HUDEP-2 (cell line): ENCODE measurements around the gene ADARB1.
"Not testable (repeated sequence)": the region's sequence is repeated elsewhere in the genome, so short reads cannot be mapped to it uniquely, and the experiment has no call there.

Source experiments
- DNase-seq, 76 experiments: peaks; one replicate each; lab custom pipeline; 2025; ENCODE audit not compliant: unreplicated experiment in 76 of 76; lab: John Stamatoyannopoulos, UW

Gene ADARB1

DNA sequence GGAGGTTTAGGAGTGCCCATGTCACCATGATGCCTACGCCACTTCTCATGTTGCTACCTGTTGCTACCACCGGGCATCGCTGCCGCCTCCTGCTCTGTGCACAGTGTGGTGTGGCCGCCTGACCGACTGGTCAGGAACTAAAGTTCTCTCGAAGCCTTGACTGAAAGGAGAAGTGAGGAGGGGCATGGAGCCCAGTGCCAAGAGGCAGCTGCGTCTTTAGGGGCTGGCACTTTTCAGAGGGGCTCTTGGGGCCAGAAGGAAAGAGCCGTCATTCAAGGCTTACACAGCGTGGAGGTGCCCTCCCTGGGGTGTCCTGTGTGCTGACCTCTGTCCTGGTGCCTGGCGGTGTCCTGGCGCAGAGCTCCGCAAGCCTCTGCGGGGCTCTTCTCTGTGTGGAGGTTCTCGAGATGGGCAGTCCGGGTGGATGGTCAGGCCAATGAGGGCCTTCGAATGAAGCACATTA is 57.2 kb downstream of the ADARB1 start:
- no peak for DNase-seq

DNA sequence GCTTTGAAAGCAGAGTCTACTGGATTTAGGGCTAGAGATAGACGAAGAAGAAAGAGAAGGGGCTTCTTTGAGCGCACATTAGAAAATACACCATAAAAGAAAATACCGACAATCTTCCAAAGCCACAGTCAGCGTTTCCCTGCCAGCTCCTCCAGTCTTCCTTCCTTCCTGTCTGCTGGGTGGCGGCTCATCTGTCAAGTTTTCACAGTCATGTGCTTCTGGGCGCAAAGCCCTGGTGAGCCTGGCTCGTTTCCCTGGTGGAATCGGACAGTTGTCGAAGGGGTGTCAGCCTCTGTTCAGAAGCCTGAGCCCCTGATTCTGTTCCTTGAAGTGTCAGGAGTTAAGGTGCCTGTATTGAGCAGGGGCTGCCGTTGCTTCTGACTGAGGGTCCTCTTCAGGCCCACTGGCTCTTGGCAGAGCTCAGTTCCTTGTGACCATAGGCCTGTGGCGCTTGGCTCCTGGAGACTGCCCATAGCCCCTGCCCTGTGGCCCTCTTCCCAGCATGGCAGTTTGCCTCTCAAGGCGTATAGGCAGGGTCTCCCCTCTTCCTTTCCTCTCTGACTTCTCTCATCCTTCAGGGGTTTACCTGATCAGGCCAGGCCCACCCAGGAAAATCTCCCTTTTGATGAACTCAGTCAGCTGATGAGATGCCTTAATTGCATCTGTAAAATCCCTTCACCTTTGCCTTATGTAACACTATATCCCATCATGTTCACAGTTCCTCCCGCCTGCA is 58.6 kb downstream of the ADARB1 start:
- no peak for DNase-seq

DNA sequence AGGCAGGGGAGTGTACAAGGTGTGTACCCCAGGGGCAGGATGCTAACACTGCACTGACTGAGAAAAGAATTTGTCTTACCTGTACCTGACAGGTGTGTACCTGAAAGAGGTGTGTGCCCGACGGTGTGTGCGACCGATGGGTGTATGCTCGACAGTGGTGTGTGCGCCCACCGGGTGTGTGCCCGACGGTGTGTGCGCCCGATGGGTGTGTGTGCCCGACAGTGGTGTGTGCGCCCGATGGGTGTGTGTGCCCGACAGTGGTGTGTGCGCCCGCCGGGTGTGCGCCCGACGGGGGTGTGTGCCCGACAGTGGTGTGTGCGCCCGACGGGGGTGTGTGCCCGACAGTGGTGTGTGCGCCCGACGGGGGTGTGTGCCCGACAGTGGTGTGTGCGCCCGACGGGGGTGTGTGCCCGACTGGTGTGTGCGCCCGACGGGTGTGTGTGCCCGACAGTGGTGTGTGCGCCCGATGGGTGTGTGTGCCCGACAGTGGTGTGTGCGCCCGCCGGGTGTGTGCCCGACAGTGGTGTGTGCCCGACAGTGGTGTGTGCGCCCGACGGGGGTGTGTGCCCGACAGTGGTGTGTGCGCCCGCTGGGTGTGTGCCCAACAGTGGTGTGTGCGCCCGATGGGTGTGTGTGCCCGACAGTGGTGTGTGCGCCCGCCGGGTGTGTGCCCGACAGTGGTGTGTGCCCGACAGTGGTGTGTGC is 59.3 kb downstream of the ADARB1 start:
- DNase-seq = not testable (repeated sequence)

DNA sequence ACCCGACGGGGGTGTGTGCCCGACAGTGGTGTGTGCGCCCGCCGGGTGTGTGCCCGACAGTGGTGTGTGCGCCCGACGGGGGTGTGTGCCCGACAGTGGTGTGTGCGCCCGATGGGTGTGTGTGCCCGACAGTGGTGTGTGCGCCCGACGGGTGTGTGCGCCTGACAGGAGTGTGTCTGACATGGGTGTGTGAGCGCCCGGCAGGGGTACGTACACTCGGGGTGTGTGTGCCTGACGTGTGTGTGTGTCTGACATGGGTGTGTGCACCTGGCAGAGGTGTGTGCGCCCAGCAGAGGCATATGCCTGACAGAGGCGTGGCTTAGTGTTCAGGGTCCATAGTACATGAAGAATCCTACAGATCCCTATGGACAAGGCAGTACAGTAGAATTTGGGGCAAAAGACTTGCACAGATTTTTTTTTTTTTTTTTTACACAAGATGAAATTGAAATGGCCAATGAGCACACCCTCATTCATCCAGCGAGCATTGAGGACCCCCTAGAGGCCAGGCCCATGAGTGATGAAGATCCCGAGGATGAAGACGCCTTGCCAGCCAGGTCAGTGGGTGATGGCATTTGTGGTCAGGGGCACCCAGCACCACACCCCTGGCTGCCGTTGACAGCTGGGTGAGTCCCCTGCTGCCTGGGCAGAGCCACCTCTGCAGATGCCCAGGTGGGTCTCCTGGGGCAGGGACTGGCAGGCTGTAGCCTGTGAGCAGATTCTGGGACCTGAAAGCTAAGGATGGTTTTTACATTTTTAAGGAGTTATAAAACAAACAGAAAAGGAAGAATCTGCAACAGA is 60.1 kb downstream of the ADARB1 start:
- DNase-seq = no peak

DNA sequence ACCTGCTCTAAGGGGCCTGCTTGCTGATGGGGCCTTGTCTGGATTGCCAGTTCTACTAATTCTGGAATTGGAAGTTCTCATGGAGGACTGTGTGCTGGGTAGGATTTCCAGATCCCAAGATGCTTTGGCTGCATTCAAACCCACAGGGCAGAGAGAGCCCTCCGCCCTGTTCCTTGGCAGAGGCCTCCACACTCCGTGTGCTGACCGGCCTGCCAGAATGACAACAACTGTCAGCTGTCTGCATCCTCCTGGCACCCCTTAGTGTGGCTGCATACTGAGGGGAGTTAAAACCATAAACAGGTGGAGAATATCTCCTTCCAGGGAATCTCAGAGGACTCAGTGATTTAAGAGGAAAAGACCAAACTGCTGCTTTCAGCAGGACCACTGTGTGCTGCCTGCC is 60.7 kb downstream of the ADARB1 start:
- DNase-seq = no peak

DNA sequence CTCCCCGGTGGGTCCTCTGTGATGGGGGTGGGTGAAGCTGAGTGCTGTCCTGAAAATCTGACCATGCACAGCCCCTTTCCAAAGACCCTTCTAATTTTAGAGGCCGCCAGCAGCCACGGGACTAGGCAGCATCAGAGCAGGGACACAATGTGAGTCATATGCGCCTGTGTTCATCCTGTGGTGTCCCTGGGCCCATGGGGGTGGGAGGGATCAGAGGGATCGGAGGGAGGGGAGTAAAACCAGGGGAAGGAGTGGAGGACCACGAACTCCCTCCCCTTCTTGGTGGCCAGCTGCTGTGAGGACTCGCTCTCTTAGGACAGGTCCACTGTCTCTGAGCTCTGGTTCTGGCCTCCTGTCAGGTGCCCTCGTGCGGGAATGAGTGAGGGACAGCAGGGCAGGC is 61.5 kb downstream of the ADARB1 start:
- DNase-seq = no peak

DNA sequence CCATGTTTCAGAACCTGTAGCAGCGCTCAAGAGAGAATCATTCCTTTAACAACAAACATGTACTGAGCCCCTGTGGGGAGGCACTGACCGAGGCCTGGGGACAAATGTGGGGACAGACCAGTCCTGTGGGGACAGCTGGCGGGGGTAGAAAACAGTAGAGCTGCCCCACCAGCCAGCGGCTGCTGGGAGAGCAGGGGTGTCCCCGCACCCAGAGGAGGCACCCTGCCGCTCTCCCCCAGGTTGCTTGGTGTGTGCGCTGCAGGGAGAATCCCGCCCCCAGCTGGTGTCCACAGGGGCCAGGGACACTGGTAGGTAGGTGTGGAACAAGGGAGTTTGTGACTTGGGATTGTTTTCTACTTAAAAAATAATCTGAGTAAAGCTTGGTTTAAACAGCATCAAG is 62.1 kb downstream of the ADARB1 start:
- no peak for DNase-seq

DNA sequence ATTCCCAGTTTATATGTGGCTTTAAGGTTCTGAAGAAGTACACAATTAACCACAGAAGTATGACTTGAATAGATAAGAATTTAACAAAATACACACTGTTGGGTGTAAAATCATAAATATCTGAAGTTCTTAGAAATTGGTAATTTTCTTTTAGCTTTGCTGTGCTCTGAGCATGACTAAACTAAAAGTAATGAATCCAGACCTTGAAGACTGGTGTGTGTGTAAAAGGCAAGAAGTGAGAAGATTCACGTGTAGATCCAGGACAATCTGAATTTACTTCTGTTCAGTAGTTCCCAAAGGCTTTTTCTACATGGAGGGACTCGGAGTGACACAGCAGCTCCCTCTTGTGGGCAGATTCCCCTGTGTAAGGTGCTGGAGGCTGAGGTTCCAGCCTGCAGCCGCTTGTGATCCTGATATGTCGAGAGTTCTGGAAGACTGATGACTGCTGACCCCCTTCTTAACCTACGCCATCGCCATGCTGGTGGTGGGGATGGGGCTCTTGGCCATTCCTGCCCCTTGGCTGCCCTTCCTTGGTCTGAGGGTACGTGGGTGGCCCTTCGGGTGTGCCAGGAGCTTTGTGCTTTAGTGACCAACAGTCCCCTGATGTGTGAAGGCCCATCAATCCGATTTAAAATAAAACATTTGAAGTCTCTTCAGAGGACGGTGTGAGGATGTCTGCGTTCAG is 62.7 kb downstream of the ADARB1 start:
- peak in 64 of 76 experiments; percentile 18 to 88 (median 66) for DNase-seq

DNA sequence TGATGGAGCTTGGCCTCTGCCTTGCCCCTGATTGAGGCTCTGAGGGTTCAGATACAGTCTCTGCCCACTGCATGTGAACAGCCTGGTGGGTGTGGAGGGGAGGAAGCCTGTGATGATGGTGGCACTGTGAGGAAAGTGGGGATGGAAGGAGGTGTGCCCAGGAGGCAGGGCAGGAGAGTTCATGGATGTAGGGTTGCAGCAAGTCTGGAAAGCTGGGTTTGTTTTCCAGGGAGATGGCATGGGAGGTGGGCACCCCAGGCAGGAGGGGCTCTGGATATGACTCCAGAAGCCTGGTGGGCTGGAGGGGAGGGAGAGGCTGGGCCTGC is 63.2 kb downstream of the ADARB1 start:
- DNase-seq = no peak

DNA sequence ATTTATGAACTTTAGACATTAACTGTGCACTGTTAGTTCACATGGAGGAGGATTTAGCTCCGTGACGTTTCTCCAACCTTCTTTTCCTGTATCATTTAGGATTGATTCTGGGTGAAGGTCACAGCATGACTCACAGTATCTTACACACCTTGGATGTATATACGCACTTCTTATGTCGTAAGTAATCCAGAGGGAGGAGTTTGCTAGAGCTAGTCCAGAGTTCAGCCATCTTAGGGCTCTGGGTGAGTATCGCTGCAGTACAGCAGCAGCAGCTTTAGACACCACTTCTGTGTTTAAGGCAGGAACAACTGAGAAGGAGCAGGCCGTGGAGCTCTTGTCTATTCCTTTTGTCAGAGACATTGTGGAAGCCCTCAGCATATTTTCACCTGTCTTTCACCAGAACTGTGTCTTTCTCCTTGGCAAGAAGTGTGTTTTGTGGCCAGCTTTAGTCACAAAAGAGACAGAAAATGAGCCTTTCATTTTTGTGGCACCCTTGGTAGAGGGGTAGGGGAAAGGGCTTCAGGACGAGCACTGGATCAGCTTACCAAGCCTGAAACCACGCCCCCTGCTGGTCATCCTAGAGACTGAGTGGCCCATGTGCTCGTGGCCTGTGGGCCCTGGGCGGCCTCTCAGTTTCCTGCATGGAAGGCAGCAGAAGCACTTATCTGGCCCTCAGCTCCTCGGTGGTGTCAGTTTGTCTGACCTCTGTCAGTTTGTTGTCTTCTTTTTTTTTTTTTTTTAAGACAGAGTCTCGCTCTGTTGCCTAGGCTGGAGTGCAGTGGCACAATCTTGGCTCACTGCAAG is 64.0 kb downstream of the ADARB1 start:
- DNase-seq = peak in 66 of 76 experiments; percentile 15 to 84 (median 65)

DNA sequence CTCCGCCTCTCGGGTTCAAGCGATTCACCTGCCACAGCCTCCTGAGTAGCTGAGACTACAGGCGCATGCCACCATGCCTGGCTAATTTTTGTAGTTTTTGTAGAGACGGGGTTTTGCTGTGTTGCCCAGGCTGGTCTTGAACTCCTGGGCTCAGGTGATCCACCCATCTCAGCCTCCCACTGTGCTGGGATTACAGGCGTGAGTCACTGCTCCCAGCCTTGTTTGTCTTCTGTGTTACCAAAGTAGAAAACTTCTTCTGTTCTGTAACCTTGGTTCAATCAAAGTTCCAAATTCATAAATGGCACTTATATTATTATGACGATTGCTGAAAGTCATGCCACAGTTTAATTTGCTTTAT is 64.6 kb downstream of the ADARB1 start:
- not testable (repeated sequence) for DNase-seq

DNA sequence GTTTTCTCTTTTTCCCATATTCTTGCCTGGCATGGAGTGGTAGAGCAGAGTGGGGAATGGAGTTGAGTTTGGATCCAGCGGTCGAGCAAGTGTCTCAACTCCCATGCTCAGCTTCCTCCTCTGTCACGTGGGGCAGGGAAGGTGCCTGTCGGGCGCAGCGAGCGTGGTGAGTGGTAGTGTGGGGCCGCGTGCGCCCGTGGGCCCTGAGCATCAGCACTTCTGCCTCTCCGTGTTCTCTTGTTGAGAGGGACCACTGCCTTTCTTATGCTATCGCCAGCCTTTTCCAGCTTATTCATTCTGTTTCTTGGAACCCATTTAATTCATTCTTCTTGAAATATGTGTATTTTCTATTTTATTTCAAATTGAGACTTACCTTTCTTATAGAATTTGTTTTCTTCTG is 65.1 kb downstream of the ADARB1 start:
- DNase-seq = no peak

DNA sequence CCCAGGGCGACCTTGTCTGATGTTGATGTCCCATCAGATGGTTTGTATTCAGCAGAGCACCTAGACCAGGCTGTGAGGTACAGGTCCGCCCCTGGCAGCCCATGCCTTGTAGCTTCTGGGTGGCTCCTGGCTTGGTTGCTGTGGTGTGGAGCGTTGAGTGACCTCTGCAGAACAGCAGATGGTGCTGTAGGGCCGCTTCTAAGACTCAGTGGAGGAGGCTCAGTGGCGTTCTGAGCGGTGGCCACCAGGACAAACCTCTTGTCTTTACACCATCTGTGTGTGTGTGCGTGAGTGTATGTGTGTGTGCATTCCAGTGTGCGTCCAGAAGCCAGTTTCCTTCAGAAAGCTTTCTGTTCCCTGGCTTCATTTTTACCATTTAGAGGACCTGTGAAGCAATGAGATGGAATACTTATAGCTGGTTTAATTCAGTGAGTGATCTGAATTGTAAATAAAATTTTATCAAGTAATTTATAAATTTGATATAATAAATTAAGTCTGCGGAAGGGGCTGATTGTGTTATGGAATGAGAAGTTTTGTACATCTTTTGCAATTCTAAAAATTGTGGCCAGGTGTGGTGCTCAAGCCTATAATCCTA is 66.1 kb downstream of the ADARB1 start:
- DNase-seq = peak in 74 of 76 experiments; percentile 37 to 94 (median 83)

DNA sequence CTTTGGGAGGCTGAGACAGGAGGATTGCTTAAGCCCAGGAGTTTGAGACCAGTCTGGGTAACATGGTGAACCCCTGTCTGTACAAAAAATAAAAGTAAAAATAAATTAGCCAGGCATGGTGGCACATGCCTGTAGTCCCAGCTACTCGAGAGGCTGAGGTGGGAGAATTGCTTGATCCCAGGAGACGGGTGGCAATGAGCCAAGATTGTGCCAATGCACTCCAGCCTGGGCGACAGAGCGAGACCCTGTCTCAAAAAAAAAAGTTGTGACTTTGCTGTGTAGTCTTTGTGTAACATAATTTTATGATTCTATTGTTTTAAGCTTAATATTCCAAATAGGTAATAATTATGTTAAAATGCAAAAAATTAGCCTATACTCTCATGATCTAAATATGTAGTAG is 66.6 kb downstream of the ADARB1 start:
- DNase-seq = not testable (repeated sequence)

DNA sequence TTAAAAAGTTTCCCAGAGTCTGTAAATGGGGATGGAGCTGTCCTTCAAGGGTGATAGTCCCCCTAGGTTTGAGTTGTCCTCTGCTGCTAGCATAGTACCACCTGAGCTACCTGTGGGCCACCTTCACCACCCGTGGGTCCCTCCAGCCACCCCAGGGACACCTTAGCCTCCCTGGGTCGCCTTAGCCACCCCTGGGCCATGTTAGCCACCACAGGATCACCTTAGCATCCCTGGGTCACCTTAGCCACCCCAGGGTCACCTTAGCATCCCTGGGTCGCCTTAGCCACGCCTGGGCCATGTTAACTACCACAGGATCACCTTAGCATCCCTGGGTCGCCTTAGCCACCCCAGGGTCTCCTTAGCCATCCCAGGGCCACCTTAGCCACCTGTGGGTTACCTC is 67.1 kb downstream of the ADARB1 start:
- no peak for DNase-seq

DNA sequence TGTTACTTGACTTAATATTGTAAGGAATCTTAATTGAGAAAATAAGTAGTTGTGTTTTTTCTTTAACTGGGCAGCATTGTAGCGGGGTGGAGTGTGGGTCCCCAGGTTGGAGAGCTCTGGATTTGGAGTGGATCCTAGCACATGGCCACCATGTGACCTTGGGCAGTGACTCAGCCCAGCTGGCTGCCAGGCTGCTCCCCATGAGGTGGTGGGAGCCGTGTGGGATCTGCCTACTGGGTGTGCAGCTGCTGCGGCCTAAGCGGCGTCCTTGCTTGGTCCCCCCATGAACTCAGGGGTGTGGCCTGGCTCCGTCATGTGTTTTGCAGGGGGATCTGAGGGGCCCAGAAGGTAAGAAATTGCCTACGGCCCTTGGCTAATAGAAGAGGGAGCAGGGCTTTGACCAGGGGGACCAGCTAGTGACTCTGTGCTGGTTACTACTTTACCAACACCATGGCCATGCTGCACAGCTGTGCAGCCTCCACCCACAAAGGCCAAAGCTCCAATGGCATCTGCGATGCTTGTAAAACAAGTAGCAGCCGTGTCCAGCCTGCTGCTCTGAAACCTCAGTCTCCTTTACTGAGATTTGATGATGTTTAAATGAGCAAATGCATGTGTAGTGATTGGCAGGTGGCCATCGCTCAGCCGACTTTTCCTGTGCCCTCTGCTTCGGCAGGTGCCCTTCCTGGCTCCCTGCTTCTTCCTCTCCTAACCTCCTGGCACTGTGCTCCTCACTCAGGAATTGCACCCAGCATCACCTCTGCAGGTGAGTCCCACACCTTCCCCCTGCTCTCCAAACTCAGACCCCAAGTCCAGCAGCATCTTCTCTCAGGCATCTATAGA is 68.3 kb downstream of the ADARB1 start:
- peak in 17 of 76 experiments; percentile 15 to 42 (median 29) for DNase-seq

DNA sequence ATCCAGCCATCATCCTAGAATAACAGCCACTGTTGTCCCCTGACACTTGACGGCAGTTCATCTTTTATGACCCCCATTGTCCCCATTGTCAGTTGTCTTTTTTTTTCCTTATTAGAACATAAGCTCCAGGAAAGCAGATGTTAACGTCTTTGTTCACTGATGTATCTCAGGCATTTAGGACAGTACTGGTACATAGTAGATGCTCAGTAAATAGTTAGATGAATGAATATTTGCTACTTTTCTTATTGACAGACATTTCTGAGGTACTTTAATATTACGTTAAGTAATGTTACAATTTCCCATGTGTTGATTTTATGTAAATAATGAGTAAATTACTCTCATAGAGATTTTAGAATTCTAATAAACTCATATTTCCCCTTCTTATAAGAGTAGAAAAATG is 69.5 kb downstream of the ADARB1 start:
- DNase-seq = no peak

DNA sequence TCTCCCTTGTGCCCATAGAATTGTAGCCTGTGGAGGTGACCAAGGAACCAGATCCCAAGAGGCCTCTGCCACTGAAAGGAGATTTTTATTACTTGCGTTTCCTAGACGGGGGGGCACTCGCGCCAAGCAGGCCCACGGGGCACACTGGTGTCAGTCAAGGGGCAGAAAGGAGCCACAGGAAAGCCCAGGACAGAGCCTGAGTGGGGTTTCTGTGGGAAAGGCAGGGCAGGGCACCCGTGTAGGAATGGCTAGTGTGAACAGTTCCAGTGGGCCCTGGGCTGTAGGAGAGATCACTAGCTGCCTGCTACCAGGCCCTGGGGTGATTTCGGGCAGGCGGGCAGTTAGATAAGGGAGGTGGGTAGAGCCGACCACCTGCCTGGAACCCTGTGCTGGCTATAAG is 70.8 kb downstream of the ADARB1 start:
- DNase-seq = no peak

DNA sequence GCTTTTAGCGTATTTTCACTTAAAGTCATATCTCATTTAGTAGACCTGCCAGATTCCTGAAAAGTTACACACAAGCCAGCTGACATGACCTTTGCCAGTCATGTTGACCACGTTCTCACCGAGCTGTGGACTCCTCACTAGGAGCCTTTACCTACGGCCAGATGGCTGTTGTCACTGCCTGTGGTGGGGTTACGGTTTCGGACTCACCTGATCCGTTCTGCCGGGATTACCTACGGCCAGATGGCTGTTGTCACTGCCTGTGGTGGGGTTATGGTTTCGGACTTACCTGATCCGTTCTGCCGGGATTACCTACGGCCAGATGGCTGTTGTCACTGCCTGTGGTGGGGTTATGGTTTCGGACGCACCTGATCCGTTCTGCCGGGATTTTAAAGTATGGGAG is 71.5 kb downstream of the ADARB1 start:
- not testable (repeated sequence) for DNase-seq
